ENCODE data around the gene C1orf116.

C1orf116 gene

GRCh38 chr1:206987873-206988272 lies 44.7 kb downstream of the C1orf116 start:
- DNase-seq (ENCODE audit: low spot score) = no peak

- DNase-seq (ENCODE audit: low spot score) = no peak
Measured at GRCh38 chr1:206986885-206987284, 45.7 kb downstream of the C1orf116 start.

- DNase-seq (ENCODE audit: low spot score) = no peak
Measured at GRCh38 chr1:206986402-206986801, 46.2 kb downstream of the C1orf116 start.

- DNase-seq (ENCODE audit: low spot score) = no peak
Measured at GRCh38 chr1:206985162-206985749, 47.3 kb downstream of the C1orf116 start.

- DNase-seq (ENCODE audit: low spot score) = peak; percentile 66
Measured at GRCh38 chr1:206982216-206982615, 50.3 kb downstream of the C1orf116 start.

- DNase-seq (ENCODE audit: low spot score) = no peak
Measured at GRCh38 chr1:206979379-206980043, 53.0 kb downstream of the C1orf116 start.

GRCh38 chr1:206978259-206978658 lies 54.3 kb downstream of the C1orf116 start:
- DNase-seq (ENCODE audit: low spot score) = no peak

- no peak for DNase-seq (ENCODE audit: low spot score)
Measured at GRCh38 chr1:206975306-206975705, 57.2 kb downstream of the C1orf116 start.

GRCh38 chr1:206974140-206974539 lies 58.4 kb downstream of the C1orf116 start:
- no peak for DNase-seq (ENCODE audit: low spot score)

- no peak for DNase-seq (ENCODE audit: low spot score)
Measured at GRCh38 chr1:206972728-206973127, 59.8 kb downstream of the C1orf116 start.

GRCh38 chr1:206971029-206971655 lies 61.4 kb downstream of the C1orf116 start:
- no peak for DNase-seq (ENCODE audit: low spot score)

- no peak for DNase-seq (ENCODE audit: low spot score)
Measured at GRCh38 chr1:206970446-206970845, 62.1 kb downstream of the C1orf116 start, which contains the start of gene FCAMR. Gene FCAMR (minus strand): TSS chr1:206970460. CDS start chr1:206970125, 335 bp downstream.

GRCh38 chr1:206969090-206969489 lies 63.5 kb downstream of the C1orf116 start:
- no peak for DNase-seq (ENCODE audit: low spot score)
